ENCODE data around the gene KCTD1.

Gene KCTD1

DNA sequence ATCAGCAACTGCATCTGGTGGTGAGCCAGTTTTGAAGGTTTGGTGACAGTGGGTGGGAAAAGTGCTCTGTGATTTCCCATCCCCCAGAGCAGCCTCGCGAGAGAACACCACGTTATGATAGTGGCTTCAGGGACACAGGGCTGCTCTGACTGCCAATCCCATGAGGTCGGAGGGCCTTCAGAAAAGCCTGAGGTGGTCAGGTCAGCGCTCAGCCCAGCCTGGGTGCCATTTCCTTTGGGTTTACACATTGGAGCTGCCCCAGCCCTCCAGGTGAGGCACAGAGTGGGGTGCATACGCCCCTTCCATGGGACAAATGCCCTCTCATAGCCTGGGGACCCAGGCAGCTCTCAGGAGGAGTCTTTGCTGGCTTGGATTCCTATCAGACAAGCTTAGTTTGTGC, 126.8 kb downstream of the KCTD1 start:
- no peak for DNase-seq

DNA sequence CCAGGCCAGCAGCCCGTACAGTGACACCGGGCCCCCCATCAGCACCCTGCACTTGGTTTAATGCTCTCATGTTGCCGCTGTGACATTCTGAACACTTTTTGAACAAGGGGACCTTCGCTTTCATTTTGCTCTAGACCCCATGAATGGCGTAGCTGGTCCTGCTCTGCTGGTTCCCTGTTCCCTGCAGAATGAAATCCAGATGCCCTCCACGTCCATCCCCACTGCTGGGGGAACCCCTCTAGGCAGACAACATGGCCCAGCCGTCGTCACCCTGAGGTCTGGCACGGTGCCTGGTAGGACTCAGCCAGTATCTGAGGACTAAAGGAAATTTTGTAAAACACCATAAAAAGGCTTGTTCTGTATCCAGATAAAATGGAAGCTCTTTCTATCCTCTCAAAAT, 128.6 kb downstream of the KCTD1 start:
- no peak for DNase-seq

DNA sequence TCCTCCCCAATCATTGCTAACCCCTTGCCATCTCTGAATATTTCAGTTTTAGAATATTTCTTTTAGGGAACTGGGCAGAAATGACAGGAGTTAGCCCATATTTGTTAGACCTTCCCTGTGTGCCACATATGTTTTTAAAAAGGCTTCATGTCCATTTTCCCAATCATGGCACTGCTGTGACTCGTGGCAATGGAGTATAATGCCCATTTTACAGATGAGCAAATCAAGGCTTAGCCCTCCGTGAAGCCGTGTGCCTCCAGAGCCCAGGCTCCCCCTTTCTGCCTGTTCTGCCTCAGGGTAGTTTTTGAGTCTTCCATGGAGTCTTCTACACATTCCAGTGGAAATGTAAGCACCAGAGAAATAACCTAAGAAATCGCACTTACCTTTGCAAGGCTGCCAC, 130.1 kb downstream of the KCTD1 start:
- no peak for DNase-seq

DNA sequence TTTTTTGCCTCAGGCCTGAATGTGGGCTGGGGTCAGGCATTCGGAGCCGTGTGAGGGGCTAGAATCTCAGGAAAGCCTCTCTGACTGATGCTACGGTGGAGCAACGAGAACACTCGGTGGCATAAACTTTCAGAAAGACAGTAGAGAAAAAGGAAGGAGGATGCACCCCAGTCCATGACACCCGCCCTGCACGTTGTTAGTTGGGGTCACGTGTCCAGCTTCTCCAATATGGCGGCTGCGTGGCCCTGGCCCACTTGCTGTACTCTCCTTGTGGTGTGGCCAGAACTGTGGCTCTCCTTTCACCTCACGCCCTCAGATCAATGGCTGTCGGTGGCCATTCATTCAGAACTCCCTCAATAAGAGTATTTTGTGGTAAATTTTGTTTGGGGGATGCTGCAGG, 131.2 kb downstream of the KCTD1 start:
- DNase-seq, result no peak

DNA sequence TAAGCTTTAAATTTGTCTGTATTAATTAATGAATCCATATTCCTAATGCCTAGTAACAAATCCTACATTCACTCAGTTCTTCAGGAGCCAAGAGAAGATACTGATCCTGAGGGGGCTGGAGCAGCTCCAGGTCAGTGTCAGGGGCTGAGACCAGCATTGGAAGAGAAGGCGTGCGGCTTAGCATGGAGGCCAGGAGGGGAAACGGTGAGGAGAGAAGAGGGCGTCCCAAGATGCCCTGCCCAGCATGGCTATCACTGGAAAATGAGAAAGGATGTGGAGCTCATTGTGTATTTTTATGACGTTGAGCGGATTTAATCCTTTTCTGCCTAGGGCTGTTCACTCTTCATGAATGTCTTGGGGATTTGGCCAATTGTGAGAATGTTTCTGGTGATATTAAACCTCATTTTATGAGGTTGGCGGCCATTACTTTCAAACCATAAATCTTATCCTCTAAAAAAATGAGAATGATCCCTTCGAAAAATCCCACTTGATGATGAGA, 131.7 kb downstream of the KCTD1 start:
- no peak for DNase-seq

DNA sequence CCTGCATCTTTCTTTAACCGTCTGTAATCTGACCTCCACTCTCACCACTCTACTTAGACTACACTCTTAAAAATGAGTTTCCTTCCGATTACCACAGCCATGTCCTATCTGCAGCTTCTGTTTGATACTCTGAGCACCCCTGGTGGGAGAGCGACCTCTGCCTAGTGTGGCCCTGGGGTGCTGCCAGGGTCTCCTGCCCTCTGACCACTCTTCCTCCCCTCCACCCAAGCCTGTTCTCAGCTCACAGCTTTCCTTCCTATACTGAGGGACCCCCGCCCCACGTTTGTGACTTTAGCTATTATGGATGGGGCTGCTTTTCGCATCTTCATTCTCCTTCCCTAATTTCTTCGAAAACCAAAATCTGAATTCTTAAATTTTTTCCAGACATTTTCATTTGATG, 132.7 kb downstream of the KCTD1 start:
- DNase-seq, result no peak

DNA sequence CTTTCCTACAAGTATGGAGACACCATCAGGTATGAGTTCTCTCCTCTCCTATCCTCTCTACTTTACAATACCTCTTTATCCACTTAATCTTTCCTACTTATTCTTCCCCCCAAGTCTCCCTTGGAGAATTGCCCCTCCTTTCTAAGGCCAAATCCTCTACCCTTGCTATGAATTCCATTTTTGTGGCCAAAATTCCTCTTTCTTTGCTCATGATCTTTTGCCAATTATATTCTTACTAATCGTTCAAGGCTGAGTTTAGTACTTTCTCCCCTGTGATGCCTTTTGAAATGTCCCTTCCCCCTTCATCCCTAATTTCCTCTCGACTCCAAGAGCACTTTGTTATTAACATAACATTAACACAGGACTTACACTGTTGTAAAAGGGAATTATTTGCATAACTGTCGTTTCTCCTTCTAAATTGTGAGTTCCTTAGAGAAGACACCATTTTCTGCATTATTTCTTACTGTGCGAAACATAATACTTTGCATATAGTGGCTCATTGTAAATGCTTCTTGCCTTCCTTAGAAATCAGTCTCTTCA, 133.4 kb downstream of the KCTD1 start:
- no peak for DNase-seq

DNA sequence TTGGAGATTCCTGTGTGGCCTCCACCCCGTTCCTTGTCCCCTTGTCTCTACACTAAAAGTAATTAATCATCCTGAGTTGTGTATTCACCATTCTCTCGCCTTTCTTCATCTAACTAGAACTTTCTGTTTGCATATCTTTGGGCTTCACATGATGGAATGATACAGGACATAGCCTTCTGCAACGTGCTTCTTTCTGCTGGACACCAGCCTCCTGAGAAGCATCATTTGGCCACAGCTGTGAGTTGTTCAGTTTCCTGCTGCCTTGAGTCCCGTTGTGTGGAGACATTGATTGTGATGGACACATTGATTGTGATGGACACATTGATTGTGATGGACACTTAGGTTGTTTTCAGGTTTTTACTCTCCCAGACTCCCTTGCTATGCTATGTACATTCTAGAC, 139.3 kb downstream of the KCTD1 start:
- no peak for DNase-seq

DNA sequence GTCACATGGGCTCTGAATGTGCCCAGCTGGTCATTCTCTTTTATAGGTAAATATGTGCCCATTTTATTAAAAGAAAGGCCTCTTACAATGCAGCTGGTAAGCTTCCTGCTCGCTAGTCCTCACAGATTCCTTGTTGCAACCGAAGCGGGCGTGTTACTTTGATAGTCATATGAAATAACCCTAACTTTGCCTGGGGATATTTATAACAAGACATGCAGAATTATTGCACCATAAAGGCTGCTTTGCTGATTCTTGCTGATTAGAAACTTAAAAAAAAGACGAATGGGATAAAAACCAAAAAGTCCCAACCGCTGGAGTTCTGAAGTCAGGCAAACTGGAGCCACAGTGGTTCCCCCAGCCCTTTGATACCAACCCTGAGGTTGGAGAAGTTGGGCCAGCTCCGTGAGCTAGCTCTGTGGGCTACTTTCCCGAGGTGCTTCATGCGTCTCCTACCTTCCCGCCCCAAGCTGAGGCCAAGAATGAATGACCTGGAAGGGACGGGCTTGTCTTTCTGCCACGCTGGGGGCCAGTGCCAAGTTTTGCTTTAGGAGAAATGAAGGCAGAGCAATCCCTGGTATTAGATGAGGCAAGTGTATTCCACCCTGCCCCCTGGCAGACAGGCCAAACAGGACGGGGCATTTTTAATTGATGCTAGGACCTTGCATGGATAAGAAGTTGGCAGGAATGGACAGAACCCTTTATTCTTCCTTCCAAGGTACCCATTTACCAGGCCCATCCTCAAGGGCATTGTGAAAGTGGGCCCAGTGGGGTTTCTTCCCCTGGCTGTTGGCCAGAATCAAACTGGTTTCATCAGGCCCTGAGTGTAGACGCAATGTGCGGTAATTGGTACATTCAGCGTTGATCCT, 140.4 kb downstream of the KCTD1 start:
- DNase-seq, result no peak

DNA sequence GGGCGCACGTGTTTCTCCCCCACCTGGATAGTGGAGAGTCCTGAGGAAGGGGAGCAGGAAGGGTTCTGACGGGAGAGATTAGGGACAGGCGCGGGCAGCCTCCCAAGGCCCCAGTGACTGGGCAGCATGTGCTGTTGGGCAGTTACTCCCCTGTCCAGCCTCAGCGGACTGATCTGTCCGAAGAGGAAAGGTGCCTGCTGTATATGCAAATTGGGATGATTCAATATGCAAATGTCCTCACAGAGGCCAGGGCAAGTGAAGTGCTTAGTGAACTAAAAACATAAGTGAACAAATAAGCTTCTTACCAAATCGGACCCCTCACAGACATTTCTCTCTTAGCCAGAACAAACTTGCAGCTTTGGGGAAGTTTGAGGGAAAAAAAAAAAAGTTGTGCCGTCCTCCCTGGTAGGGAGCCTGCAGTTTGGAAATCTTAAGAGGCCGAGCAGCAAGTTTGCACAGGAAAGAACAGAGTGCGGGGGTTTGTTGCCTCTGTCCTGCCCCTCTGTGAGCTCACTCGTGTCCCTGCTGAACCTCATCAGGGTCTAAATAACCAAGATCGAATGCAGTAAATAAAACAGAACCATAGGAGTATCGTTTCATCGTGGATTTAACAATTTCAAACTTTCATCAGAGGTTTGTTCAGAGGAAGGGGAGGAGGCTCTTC, 141.4 kb downstream of the KCTD1 start:
- no peak for DNase-seq

DNA sequence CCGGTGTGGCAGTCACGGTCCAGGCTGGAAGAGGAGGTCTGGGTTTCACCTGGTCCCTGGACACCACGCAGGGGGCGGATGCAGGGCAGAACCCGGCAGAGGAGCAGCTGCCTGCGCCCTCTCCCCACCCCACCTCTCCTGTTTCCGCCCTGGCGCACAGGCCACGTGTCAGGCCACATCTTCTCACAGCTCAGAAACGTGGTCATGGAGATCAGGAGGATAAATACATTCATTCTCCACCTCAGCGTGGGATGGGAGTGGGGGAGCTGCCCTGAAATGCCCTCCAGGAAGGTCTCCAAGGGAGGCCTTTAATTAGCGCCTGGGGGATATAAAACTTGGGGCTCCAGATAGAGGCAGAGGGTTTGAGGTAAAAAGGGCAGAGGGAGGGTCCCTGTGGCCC, 142.0 kb downstream of the KCTD1 start:
- DNase-seq, result no peak

DNA sequence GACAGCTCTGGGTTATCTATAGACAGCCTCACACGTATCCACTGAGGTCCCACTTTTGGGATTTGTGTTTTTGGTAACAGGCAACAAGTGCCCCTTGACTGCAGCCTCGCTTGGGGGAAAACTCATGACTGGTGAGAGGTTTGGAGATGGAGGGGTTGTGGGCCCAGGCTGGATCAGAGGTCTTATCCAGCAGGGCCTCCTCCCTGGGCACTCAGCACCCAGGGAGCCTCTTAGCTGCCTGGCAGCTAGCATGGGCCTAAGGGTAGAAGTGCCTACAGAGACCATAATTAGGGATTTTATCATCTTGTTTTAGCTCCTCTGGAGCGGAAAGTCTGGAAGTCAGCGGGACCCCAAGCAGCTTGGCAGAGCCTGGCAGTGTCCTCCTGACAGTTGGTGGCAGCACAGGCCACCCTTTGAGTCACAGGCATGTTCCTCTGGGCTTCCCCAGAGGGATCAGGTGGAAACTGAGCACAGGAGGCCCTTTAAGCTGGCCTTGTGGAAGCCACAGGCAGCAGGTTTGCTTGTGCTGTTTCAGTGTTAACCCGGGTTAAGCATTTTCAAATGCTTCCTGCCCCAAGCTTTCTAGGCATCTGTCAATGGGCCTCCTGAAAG, 143.1 kb downstream of the KCTD1 start:
- peak; percentile 17 for DNase-seq
